NCI-H748 (cell line): ENCODE data around the gene PREX1.

ENCODE experiments used
- DNase-seq: peaks from one replicate; lab custom pipeline; 2025; ENCODE audit not compliant: unreplicated experiment; lab: John Stamatoyannopoulos, UW

The PREX1 gene

GRCh38 chr20:48685300-48685699, 142.5 kb downstream of the PREX1 start:
- no peak for DNase-seq

- no peak for DNase-seq
Observed at GRCh38 chr20:48684501-48685041, 143.2 kb downstream of the PREX1 start.

- no peak for DNase-seq
Observed at GRCh38 chr20:48683467-48684175, 144.2 kb downstream of the PREX1 start.

- DNase-seq: peak; percentile 91
Observed at GRCh38 chr20:48682529-48683363, 145.1 kb downstream of the PREX1 start.

GRCh38 chr20:48681873-48682426, 145.8 kb downstream of the PREX1 start:
- no peak for DNase-seq

GRCh38 chr20:48681201-48681872, 146.5 kb downstream of the PREX1 start:
- DNase-seq: no peak

GRCh38 chr20:48680650-48681049, 147.1 kb downstream of the PREX1 start:
- DNase-seq: no peak

GRCh38 chr20:48679599-48679998, 148.2 kb downstream of the PREX1 start:
- DNase-seq: peak; percentile 19

- no peak for DNase-seq
Observed at GRCh38 chr20:48679011-48679410, 148.8 kb downstream of the PREX1 start.

GRCh38 chr20:48678421-48678820, 149.4 kb downstream of the PREX1 start:
- no peak for DNase-seq

GRCh38 chr20:48676795-48677460, 150.9 kb downstream of the PREX1 start:
- no peak for DNase-seq

GRCh38 chr20:48676125-48676524, 151.7 kb downstream of the PREX1 start:
- no peak for DNase-seq

- DNase-seq: no peak
Observed at GRCh38 chr20:48674461-48674860, 153.3 kb downstream of the PREX1 start.

- no peak for DNase-seq
Observed at GRCh38 chr20:48673507-48673906, 154.3 kb downstream of the PREX1 start.

GRCh38 chr20:48672324-48672723, 155.5 kb downstream of the PREX1 start:
- no peak for DNase-seq

- no peak for DNase-seq
Observed at GRCh38 chr20:48671141-48671540, 156.7 kb downstream of the PREX1 start.

GRCh38 chr20:48669946-48670605, 157.7 kb downstream of the PREX1 start:
- no peak for DNase-seq

GRCh38 chr20:48668451-48668946, 159.3 kb downstream of the PREX1 start:
- DNase-seq: no peak

- DNase-seq: no peak
Observed at GRCh38 chr20:48667889-48668413, 159.8 kb downstream of the PREX1 start.

- no peak for DNase-seq
Observed at GRCh38 chr20:48667481-48667880, 160.3 kb downstream of the PREX1 start.
